Measurements from ENCODE around the gene FAM193A. TPM values are rescaled to one million over a fixed set of nuclear protein-coding genes. Genes with fewer than 3 reads are reported as not detected.
"Not testable (repeated sequence)": the region's sequence is repeated elsewhere in the genome, so short reads cannot be mapped to it uniquely, and the experiment has no call there.

FAM193A gene
- total and polyA plus RNA-seq, 5 donors from 2014 or later = 0.71 to 44.3 (median 1.6) TPM

GRCh38 chr4:2733001-2733843, 196.8 kb downstream of the FAM193A start:
- H3K4me1 Mint-ChIP-seq = peaks cover 3 to 15% (median 9%) of the 10 kb centered on the region in 4 donors
- ATAC-seq (ENCODE audit: low read depth in 2 of 2) = no peak
- H3K27me3 Mint-ChIP-seq = no peaks in the 10 kb centered on the region
- H3K36me3 Mint-ChIP-seq = peaks cover 28% of the 10 kb centered on the region
- H3K36me3 ChIP-seq (ENCODE audit: control insufficient read depth, insufficient read depth, low read length) = peaks cover 33% of the 10 kb centered on the region
- H3K4me1 ChIP-seq (ENCODE audit: control insufficient read depth, insufficient read depth, low read length, poor library complexity, severe bottlenecking) = no peaks in the 10 kb centered on the region
- H3K27me3 ChIP-seq (ENCODE audit: control insufficient read depth, insufficient read depth, low read length) = no peaks in the 10 kb centered on the region
- H3K27ac ChIP-seq (ENCODE audit: insufficient read depth, low read length, poor library complexity, severe bottlenecking) = no peak overlapping the region
- DNase-seq = no peak
- no peak overlapping the region for H3K4me3 Mint-ChIP-seq
- H3K27ac Mint-ChIP-seq = peak overlapping the region in 1 of 3 donors; percentile 21
- H3K9me3 ChIP-seq (ENCODE audit: control insufficient read depth in 2 of 2, low read length in 2 of 2) = peaks cover 3 to 12% of the 10 kb centered on the region in 2 experiments
- H3K4me3 ChIP-seq (ENCODE audit: low read depth, low read length) = no peak overlapping the region
- H3K9me3 Mint-ChIP-seq = peaks cover 0 to 12% (median 6%) of the 10 kb centered on the region in 7 donors

- H3K36me3 Mint-ChIP-seq = peaks cover 30% of the 10 kb centered on the region
- H3K27ac ChIP-seq (ENCODE audit: insufficient read depth, low read length, poor library complexity, severe bottlenecking) = no peak overlapping the region
- peaks cover 3 to 15% (median 9%) of the 10 kb centered on the region in 4 donors for H3K4me1 Mint-ChIP-seq
- H3K4me3 Mint-ChIP-seq = no peak overlapping the region
- no peaks in the 10 kb centered on the region for H3K27me3 ChIP-seq (ENCODE audit: control insufficient read depth, insufficient read depth, low read length)
- H3K9me3 Mint-ChIP-seq = peaks cover 0 to 15% (median 6%) of the 10 kb centered on the region in 7 donors
- peaks cover 30% of the 10 kb centered on the region for H3K36me3 ChIP-seq (ENCODE audit: control insufficient read depth, insufficient read depth, low read length)
- H3K27ac Mint-ChIP-seq = no peak overlapping the region
- H3K4me3 ChIP-seq (ENCODE audit: low read depth, low read length) = no peak overlapping the region
- no peaks in the 10 kb centered on the region for H3K27me3 Mint-ChIP-seq
- DNase-seq (no peak), ATAC-seq (ENCODE audit: low read depth in 2 of 2) (no peak)
- peaks cover 3 to 12% of the 10 kb centered on the region in 2 experiments for H3K9me3 ChIP-seq (ENCODE audit: control insufficient read depth in 2 of 2, low read length in 2 of 2)
- no peaks in the 10 kb centered on the region for H3K4me1 ChIP-seq (ENCODE audit: control insufficient read depth, insufficient read depth, low read length, poor library complexity, severe bottlenecking)
These were observed 197.6 kb downstream of the FAM193A start for GRCh38 chr4:2733844-2734574.

- Histone ChIP-seq H3K36me3 (ENCODE audit: control insufficient read depth, insufficient read depth, low read length) (peaks cover 30% of the 10 kb centered on the region), H3K4me3 (ENCODE audit: low read depth, low read length) (no peak overlapping the region), H3K4me1 (ENCODE audit: control insufficient read depth, insufficient read depth, low read length, poor library complexity, severe bottlenecking) (no peaks in the 10 kb centered on the region), H3K27me3 (ENCODE audit: control insufficient read depth, insufficient read depth, low read length) (no peaks in the 10 kb centered on the region), H3K9me3 (ENCODE audit: control insufficient read depth in 2 of 2, low read length in 2 of 2) (peaks cover 3 to 12% of the 10 kb centered on the region in 2 experiments), H3K27ac (ENCODE audit: insufficient read depth, low read length, poor library complexity, severe bottlenecking) (no peak overlapping the region)
- DNase-seq (no peak), ATAC-seq (ENCODE audit: low read depth in 2 of 2) (no peak)
- peaks cover 3 to 15% (median 9%) of the 10 kb centered on the region in 4 donors for H3K4me1 Mint-ChIP-seq
- H3K27me3 Mint-ChIP-seq = no peaks in the 10 kb centered on the region
- no peak overlapping the region for H3K27ac Mint-ChIP-seq
- H3K4me3 Mint-ChIP-seq = no peak overlapping the region
- peaks cover 27% of the 10 kb centered on the region for H3K36me3 Mint-ChIP-seq
- peaks cover 0 to 15% (median 6%) of the 10 kb centered on the region in 7 donors for H3K9me3 Mint-ChIP-seq
These were observed 198.2 kb downstream of the FAM193A start for GRCh38 chr4:2734612-2735011.

- peaks cover 29% of the 10 kb centered on the region for H3K36me3 Mint-ChIP-seq
- H3K27me3 Mint-ChIP-seq = no peaks in the 10 kb centered on the region
- no peaks in the 10 kb centered on the region for H3K4me1 ChIP-seq (ENCODE audit: control insufficient read depth, insufficient read depth, low read length, poor library complexity, severe bottlenecking)
- peaks cover 30% of the 10 kb centered on the region for H3K36me3 ChIP-seq (ENCODE audit: control insufficient read depth, insufficient read depth, low read length)
- ATAC-seq (ENCODE audit: low read depth in 2 of 2) (no peak), DNase-seq (no peak)
- no peak overlapping the region for H3K4me3 ChIP-seq (ENCODE audit: low read depth, low read length)
- H3K27me3 ChIP-seq (ENCODE audit: control insufficient read depth, insufficient read depth, low read length) = no peaks in the 10 kb centered on the region
- H3K9me3 Mint-ChIP-seq = peaks cover 0 to 15% (median 6%) of the 10 kb centered on the region in 7 donors
- H3K27ac ChIP-seq (ENCODE audit: insufficient read depth, low read length, poor library complexity, severe bottlenecking) = no peak overlapping the region
- peaks cover 3 to 17% (median 9%) of the 10 kb centered on the region in 4 donors for H3K4me1 Mint-ChIP-seq
- H3K9me3 ChIP-seq (ENCODE audit: control insufficient read depth in 2 of 2, low read length in 2 of 2) = peaks cover 3 to 12% of the 10 kb centered on the region in 2 experiments
- peak overlapping the region in 2 of 3 donors; percentile 68 to 74 for H3K27ac Mint-ChIP-seq
- no peak overlapping the region for H3K4me3 Mint-ChIP-seq
These were observed 199.4 kb downstream of the FAM193A start for GRCh38 chr4:2735869-2736268.

- H3K27ac Mint-ChIP-seq = peak overlapping the region in 1 of 3 donors; percentile 74
- not testable (repeated sequence) for H3K4me3 Mint-ChIP-seq; DNase-seq; H3K4me3 ChIP-seq (ENCODE audit: low read depth, low read length); H3K27me3 ChIP-seq (ENCODE audit: control insufficient read depth, insufficient read depth, low read length); H3K27me3 Mint-ChIP-seq; ATAC-seq (ENCODE audit: low read depth in 2 of 2); H3K27ac ChIP-seq (ENCODE audit: insufficient read depth, low read length, poor library complexity, severe bottlenecking); H3K4me1 ChIP-seq (ENCODE audit: control insufficient read depth, insufficient read depth, low read length, poor library complexity, severe bottlenecking)
- peaks cover 0 to 15% (median 6%) of the 10 kb centered on the region in 7 donors for H3K9me3 Mint-ChIP-seq
- Histone ChIP-seq H3K9me3 (ENCODE audit: control insufficient read depth in 2 of 2, low read length in 2 of 2) (peaks cover 3 to 12% of the 10 kb centered on the region in 2 experiments), H3K36me3 (ENCODE audit: control insufficient read depth, insufficient read depth, low read length) (peaks cover 29% of the 10 kb centered on the region)
- peaks cover 0 to 22% (median 11%) of the 10 kb centered on the region in 4 donors for H3K4me1 Mint-ChIP-seq
- peaks cover 23% of the 10 kb centered on the region for H3K36me3 Mint-ChIP-seq
These were observed 201.8 kb downstream of the FAM193A start for GRCh38 chr4:2738296-2738695.

- Histone ChIP-seq H3K36me3 (ENCODE audit: control insufficient read depth, insufficient read depth, low read length) (peaks cover 51% of the 10 kb centered on the region), H3K27ac (ENCODE audit: insufficient read depth, low read length, poor library complexity, severe bottlenecking) (no peak overlapping the region), H3K27me3 (ENCODE audit: control insufficient read depth, insufficient read depth, low read length) (no peaks in the 10 kb centered on the region), H3K4me3 (ENCODE audit: low read depth, low read length) (no peak overlapping the region), H3K4me1 (ENCODE audit: control insufficient read depth, insufficient read depth, low read length, poor library complexity, severe bottlenecking) (peaks cover 17% of the 10 kb centered on the region), H3K9me3 (ENCODE audit: control insufficient read depth in 2 of 2, low read length in 2 of 2) (peaks cover 0 to under 1% of the 10 kb centered on the region in 2 experiments)
- H3K4me1 Mint-ChIP-seq = peaks cover 7 to 24% (median 14%) of the 10 kb centered on the region in 4 donors
- peaks cover 27% of the 10 kb centered on the region for H3K36me3 Mint-ChIP-seq
- DNase-seq (no peak), ATAC-seq (ENCODE audit: low read depth in 2 of 2) (no peak)
- peak overlapping the region in 2 of 3 donors; percentile 2 to 49 for H3K27ac Mint-ChIP-seq
- H3K27me3 Mint-ChIP-seq = no peaks in the 10 kb centered on the region
- H3K4me3 Mint-ChIP-seq = no peak overlapping the region
- H3K9me3 Mint-ChIP-seq = peaks cover 0 to 8% (median 0%) of the 10 kb centered on the region in 7 donors
These were observed 205.2 kb downstream of the FAM193A start for GRCh38 chr4:2741626-2742025.

- H3K27me3 Mint-ChIP-seq = no peaks in the 10 kb centered on the region
- H3K4me3 ChIP-seq (ENCODE audit: low read depth, low read length) = no peak overlapping the region
- H3K36me3 ChIP-seq (ENCODE audit: control insufficient read depth, insufficient read depth, low read length) = peaks cover 58% of the 10 kb centered on the region
- H3K4me1 Mint-ChIP-seq = peaks cover 6 to 29% (median 19%) of the 10 kb centered on the region in 4 donors
- H3K27ac ChIP-seq (ENCODE audit: insufficient read depth, low read length, poor library complexity, severe bottlenecking) = no peak overlapping the region
- ATAC-seq (ENCODE audit: low read depth in 2 of 2) = no peak
- H3K36me3 Mint-ChIP-seq = peaks cover 31% of the 10 kb centered on the region
- H3K9me3 ChIP-seq (ENCODE audit: control insufficient read depth in 2 of 2, low read length in 2 of 2) = no peaks in the 10 kb centered on the region
- H3K27ac Mint-ChIP-seq = no peak overlapping the region
- H3K27me3 ChIP-seq (ENCODE audit: control insufficient read depth, insufficient read depth, low read length) = no peaks in the 10 kb centered on the region
- peaks cover 23% of the 10 kb centered on the region for H3K4me1 ChIP-seq (ENCODE audit: control insufficient read depth, insufficient read depth, low read length, poor library complexity, severe bottlenecking)
- DNase-seq = no peak
- no peak overlapping the region for H3K4me3 Mint-ChIP-seq
- peaks cover 0 to 5% (median 0%) of the 10 kb centered on the region in 7 donors for H3K9me3 Mint-ChIP-seq
These were observed 205.8 kb downstream of the FAM193A start for GRCh38 chr4:2742081-2742822.

Data from CD4-positive, CD25-positive, alpha-beta regulatory T cell (primary cell).